Measurements from ENCODE around the gene GPR75.
"Not testable (repeated sequence)": the region's sequence is repeated elsewhere in the genome, so short reads cannot be mapped to it uniquely, and the experiment has no call there.

The GPR75 gene

DNA sequence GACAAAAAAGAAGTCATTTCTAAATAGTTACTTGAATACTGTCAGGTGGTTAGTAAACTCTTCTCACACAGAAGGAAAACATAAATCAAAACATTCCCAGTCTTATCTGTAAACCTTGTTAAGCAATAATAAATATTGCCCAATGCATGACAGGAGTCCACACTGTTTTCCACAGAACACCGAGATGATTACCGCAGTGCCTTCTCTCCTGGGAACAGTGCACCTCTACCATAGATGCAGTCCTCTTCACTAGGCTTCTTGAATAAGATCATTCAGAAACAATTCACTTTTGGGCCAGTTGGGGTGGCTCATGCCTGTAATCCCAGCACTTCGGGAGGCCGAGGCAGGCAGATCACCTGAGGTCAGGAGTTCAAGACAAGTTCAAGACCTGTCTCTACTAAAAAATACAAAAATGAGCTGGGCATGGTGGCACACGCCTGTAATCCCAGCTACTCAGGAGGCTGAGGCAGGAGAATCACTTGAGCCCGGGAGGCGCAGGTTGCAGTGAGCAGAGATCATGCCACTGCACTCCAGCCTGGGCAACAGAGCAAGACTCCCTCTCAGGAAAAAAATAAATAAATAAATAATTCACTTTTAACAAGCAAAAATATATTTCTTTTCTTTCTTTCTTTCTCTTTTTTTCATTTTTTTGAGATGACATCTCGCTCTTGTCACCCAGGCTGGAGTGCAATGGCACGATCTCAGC is 8.6 kb downstream of the GPR75 start:
- not testable (repeated sequence) for FAIRE-seq

GRCh38 chr2:53848062-53848461 is 11.7 kb downstream of the GPR75 start:
- FAIRE-seq = no peak

GRCh38 chr2:53843595-53843994 is 16.2 kb downstream of the GPR75 start:
- no peak for FAIRE-seq

DNA sequence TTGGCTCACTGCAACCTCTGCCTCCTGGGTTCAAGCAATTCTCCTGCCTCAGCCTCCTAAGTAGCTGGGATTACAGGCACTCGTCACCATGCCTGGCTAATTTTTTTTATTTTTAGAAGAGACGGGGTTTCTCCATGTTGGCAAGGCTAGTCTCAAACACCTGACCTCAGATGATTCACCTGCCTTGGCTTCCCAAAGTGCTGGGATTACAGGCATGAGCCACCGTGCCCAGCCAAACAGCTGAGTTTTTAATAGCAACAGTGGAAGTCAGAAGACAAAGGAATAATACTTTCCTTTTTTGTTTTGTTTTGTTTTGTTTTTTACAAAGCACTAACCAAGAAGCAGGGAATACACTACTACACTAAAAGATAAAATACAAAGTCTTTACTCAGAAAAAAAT is 16.9 kb downstream of the GPR75 start:
- FAIRE-seq = no peak

DNA sequence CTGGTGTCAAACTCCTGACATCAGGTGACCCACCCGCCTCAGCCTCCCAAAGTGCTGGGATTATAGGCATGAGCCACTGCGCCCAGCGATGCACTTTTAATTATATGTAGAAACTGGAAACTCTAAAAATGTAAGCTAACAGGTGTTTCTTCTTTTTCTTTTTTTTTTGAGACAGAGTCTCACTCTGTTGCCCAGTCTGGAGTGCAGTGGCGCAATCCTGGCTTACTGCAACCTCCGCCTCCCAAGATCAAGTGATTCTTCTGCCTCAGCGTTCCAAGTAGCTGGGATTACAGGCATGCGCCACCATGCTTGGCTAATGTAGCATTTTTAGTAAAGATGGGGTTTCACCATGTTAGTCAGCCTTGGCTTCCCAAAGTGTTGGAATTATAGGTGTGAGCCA is 18.1 kb downstream of the GPR75 start:
- FAIRE-seq = not testable (repeated sequence)

GRCh38 chr2:53840580-53840979 is 19.2 kb downstream of the GPR75 start:
- FAIRE-seq = no peak

DNA sequence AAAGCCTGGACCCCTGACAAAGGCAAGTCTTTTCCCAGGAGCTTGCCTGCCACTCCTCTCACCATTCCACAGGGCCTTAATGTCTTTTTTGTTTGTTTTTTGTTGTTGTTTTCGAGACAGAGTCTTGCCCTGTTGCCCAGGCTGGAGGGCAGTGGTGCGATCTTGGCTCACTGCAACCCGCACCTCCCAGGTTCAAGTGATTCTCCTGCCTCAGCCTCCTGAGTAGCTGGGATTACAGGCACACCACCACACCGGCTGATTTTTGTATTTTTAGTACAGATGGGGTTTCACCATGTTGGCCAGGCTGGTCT is 29.8 kb downstream of the GPR75 start:
- not testable (repeated sequence) for FAIRE-seq

- FAIRE-seq = no peak
Measured at GRCh38 chr2:53829273-53829979, 30.3 kb downstream of the GPR75 start.

- FAIRE-seq = no peak
Measured at GRCh38 chr2:53828331-53828730, 31.4 kb downstream of the GPR75 start.

DNA sequence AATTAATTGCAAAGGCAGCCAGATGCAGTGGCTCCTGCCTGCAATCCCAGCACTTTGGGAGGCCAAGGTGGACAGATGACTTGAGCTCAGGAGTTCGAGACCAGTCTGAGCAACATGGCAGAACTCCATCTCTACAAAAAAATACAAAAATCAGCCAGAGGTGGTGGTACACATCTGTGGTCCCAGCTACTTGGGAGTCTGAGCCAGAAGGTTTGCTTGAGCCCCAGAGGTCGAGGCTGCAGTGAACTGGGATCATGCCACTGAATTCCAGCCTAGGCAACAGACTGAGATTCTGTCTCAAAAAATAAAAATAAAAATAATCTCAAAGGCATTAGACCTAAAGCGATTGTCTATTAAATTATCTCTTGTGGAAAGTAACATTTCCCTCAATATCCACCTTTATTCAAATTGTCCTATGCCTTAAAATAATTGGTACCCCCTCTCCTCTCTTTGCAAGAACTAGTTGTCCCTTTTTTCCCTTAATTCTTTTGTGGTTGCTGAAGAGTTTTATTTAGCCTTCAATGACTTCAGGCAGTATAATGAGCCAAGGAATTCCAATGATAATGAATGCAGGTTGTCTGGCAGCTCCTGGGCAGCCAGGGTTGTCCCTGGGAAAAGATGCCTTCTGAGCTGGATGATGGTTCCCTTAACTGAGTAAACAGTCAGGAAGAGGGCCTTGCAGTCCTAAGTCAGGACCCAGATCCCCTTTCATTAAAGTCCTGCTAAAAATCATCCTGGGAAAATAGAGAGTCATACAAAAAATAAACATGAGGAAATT is 32.2 kb downstream of the GPR75 start:
- FAIRE-seq = no peak

DNA sequence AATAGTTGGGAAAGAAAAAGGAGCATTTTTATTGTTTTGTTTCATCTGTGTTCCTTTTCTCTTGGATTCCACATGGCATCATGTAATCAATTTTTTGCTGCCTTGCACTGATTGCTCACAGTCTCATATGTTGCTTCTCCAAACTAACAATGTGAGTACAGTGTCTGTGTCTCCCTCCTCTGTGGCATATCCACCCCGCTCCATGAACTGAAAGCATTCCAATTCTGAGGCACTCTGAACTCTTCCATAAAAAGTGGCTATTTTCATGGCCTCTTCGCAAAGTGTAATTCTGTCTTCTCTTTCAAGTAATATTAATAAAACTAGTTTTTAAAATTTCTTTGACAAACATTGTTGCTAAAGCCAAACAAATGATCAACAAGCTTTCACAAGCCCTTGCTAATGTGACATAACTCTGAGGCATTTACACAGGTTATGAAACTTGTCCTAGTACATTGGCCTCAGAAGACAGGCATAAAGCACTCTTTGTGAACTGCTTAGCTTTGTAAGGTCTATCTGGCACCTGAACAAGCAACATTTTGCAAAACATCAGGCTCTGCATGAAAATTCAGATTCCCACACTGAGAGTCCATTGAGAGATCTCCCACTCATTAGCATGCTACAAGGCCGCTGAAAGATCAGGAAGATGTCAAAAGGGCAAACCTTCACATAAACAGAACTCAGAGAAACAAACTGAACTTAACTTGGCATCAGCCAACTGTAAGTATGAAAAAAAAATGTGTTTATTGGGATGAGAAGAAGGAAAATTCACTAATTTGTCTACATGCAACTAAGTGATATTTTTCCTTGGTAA is 33.0 kb downstream of the GPR75 start:
- no peak for FAIRE-seq

DNA sequence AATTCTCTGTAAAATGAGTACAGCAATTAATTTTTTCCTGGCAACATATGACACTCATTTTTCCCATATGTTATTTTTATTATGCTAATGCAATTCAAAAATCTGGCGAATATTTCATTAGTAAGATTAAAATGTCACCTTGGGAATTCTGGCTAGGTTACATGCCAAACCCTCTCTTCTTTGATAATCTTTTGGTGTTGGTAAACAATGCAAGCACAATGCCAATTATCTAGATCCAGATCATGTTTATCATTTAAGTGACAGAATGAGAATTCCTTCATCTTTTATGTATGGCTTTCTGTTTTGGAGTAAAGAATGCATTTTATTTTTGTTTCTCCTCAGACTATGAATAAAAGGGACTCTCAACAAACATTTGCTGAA is 33.7 kb downstream of the GPR75 start:
- FAIRE-seq = no peak

DNA sequence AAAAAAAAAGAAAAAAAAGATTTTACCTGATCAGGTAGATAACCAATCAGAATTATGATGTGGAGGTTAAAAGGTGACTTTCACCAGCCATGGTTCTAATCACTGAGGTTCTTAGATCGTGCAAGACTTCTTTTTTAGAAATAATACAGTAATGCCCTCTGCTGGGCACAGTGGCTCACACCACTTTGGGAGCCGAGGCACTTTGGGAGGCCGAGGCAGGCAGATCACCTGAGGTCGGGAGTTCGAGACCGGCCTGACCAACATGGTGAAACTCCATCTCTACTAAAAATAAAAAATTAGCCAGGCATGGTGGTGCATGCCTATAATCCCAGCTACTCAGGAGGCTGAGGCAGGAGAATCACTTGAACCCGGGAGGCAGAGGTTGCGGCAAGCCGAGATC is 36.1 kb downstream of the GPR75 start:
- FAIRE-seq = not testable (repeated sequence)

DNA sequence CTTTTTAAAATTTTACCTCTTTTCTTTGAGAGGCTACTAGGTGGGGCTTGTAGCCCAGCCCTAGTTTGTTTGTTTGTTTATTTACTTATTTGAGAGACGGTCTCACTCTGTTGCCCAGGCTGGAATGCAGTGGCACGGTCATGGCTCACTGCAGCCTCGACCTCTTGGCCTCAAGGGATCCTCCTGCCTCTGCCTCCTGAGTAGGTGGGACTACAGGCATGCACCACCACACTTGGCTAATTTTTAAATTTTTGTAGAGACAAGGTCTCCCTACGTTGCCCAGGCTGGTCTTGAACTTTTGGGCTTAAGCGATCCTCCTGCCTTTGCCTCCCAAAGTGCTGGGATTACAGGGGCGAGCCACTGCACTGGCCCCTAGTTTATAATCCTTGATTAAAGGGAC is 38.0 kb downstream of the GPR75 start:
- FAIRE-seq = no peak

DNA sequence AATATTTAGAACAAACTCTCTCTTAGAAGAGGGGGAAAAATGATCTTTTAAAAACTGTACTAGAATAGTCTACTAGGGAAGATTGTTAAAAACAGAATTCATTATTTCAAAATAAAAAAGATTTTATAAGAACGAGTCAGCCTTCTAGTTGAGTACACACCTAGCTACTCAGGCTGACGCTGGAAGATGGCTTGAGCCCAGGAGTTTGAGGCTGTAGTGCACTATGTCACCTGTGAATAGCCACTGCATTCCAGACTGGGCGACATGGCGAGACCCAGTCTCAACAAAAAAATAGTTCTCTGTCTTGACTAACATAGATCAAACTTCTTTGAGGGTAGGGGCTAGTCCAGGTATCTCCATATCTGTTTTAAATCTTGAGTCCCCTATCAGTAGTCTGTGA is 39.1 kb downstream of the GPR75 start:
- no peak for FAIRE-seq

GRCh38 chr2:53820048-53820447 is 39.7 kb downstream of the GPR75 start:
- FAIRE-seq = no peak

- FAIRE-seq = no peak
Measured at GRCh38 chr2:53819634-53820033, 40.1 kb downstream of the GPR75 start.

DNA sequence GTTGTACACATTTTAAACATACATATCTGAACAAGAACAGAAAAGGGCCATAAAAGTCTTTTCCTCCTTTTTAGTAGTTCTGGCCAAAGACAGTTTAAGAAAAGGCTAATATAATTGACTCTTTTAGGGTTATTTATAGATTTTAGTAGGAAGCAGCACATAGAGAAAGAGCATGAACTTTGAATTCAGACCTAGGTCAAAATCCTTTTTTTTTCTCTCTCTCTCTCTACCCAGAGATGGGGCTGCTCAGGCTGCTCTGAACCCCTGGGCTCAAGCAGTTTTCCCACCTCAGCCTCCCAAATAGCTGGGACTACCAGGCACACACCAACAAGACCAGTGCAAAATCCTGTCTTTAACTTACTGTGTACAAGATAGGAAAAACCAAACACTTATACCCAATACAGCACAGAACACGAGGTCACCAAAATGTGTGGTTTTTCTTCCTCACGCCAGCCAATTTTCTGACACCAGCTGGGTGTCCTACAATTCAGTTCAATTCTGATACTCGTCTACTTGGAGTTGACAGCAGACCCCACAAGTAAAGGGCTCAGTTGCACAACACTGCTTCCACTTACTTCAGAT is 40.8 kb downstream of the GPR75 start:
- FAIRE-seq = no peak

DNA sequence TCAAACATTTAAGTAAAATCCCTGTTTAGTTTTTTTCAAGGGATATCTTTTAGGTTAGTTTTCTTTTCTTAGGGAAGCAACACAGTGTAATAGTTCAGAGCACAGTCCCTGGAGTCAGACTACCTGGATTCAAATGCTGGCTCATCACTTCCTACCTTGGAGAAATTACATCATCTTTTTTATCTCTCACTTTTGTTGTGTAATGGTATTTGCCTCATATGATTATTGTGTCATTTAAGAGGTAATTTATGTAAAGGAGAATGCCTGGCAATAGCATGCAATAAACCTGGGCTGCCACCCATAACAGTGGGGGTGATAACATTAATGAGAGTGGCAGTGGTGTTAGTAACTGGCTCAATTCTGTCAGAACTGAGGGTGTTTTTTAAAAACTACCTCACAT is 46.6 kb downstream of the GPR75 start:
- no peak for FAIRE-seq

GRCh38 chr2:53811601-53812000 is 48.2 kb downstream of the GPR75 start:
- no peak for FAIRE-seq
